Upper lobe of left lung (tissue), 4 donors: Measurements from ENCODE around the gene MRGPRG.

Experiments
- EP300 ChIP-seq, 4 donors: sonication (generic); formaldehyde crosslinking; IDR thresholded peaks; one replicate each; pipeline ENCODE4 v1.5.1; 2017; ENCODE audit warnings: antibody characterized with exemption in 4 of 4, control low read depth in 2 of 4
- POLR2A ChIP-seq, 4 donors: fragments of 450-650 bp; IDR thresholded peaks; one replicate each; pipeline ENCODE4 v1.5.1; 2016 to 2017; ENCODE audit warnings: antibody characterized with exemption in 4 of 4, mild to moderate bottlenecking in 2 of 4
- TF ChIP-seq, protein P1 (sequence below), 6 experiments: fragments of 450-650 bp in 4 of 6; fragments of 200-600 bp in 2 of 6; sonication (generic) in 2 of 6; IDR thresholded peaks; one replicate each; pipeline ENCODE4 v1.5.1; 2016 to 2019; ENCODE audit warnings: antibody characterized with exemption in 6 of 6

DNA sequence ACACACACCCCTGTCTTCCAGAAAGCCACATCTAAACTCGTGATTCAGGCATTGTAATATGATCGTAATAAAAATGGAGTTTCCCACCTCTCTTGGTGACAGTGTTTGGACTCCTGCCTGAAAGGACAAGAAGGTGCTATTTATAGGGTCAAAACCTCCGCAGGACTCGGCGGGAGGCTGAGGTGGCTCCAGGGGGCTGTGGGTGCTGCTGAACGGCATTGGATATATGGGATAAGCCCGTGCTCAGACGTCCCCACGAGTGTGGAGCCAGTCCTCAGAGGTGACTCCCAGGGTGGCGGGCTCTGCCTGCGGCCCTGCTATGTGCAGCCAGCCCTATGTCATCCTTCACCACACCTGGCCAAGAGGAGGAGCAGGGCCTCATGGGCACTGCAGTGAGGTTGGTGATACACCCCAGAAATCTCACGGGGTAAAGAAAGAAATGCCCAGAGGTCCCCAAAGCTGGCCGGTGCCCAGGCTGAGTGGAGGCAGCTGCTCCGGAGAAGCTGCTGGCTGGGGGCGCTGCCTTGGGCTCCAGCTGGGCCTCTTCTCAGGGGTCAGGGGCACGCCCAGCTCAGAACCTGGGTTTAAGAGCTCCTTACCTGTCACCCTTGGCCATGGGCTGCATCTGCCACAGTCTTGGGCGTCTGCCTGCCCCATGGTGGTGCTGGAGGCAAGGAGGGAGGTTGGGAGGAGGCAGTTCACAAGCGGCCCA is 48.4 kb downstream of the MRGPRG start:
- TF ChIP-seq POLR2A (IDR thresholded peaks at IDR 0.05) (no peak), EP300 (IDR thresholded peaks at IDR 0.05) (no peak)
- TF ChIP-seq, protein P1, sequence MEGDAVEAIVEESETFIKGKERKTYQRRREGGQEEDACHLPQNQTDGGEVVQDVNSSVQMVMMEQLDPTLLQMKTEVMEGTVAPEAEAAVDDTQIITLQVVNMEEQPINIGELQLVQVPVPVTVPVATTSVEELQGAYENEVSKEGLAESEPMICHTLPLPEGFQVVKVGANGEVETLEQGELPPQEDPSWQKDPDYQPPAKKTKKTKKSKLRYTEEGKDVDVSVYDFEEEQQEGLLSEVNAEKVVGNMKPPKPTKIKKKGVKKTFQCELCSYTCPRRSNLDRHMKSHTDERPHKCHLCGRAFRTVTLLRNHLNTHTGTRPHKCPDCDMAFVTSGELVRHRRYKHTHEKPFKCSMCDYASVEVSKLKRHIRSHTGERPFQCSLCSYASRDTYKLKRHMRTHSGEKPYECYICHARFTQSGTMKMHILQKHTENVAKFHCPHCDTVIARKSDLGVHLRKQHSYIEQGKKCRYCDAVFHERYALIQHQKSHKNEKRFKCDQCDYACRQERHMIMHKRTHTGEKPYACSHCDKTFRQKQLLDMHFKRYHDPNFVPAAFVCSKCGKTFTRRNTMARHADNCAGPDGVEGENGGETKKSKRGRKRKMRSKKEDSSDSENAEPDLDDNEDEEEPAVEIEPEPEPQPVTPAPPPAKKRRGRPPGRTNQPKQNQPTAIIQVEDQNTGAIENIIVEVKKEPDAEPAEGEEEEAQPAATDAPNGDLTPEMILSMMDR (IDR thresholded peaks at IDR 0.05) = no peak
